Measurements from ENCODE around the gene CAMK2D.
"Not testable (repeated sequence)": the region's sequence is repeated elsewhere in the genome, so short reads cannot be mapped to it uniquely, and the experiment has no call there.

The CAMK2D gene

GRCh38 chr4:113685157-113685556 lies 76.4 kb downstream of the CAMK2D start:
- not testable (repeated sequence) for DNase-seq (ENCODE audit: low read depth in 2 of 2, low spot score in 1 of 2)

GRCh38 chr4:113684534-113685091 lies 76.9 kb downstream of the CAMK2D start:
- DNase-seq (ENCODE audit: low read depth in 2 of 2, low spot score in 1 of 2) = no peak

- DNase-seq (ENCODE audit: low read depth in 2 of 2, low spot score in 1 of 2) = peak in 1 of 2 donors; percentile 27
These were observed 78.6 kb downstream of the CAMK2D start for GRCh38 chr4:113682730-113683537.

GRCh38 chr4:113678641-113679040 lies 82.9 kb downstream of the CAMK2D start:
- DNase-seq (ENCODE audit: low read depth in 2 of 2, low spot score in 1 of 2) = no peak

GRCh38 chr4:113677325-113677724 lies 84.2 kb downstream of the CAMK2D start:
- no peak for DNase-seq (ENCODE audit: low read depth in 2 of 2, low spot score in 1 of 2)

- DNase-seq (ENCODE audit: low read depth in 2 of 2, low spot score in 1 of 2) = no peak
These were observed 85.5 kb downstream of the CAMK2D start for GRCh38 chr4:113675731-113676697.

- DNase-seq (ENCODE audit: low read depth in 2 of 2, low spot score in 1 of 2) = no peak
These were observed 86.8 kb downstream of the CAMK2D start for GRCh38 chr4:113674733-113675132.

GRCh38 chr4:113674251-113674650 lies 87.3 kb downstream of the CAMK2D start:
- no peak for DNase-seq (ENCODE audit: low read depth in 2 of 2, low spot score in 1 of 2)

GRCh38 chr4:113673450-113673849 lies 88.1 kb downstream of the CAMK2D start:
- peak in 1 of 2 donors; percentile 2 for DNase-seq (ENCODE audit: low read depth in 2 of 2, low spot score in 1 of 2)

- no peak for DNase-seq (ENCODE audit: low read depth in 2 of 2, low spot score in 1 of 2)
These were observed 95.0 kb downstream of the CAMK2D start for GRCh38 chr4:113666386-113667114.

- no peak for DNase-seq (ENCODE audit: low read depth in 2 of 2, low spot score in 1 of 2)
These were observed 96.5 kb downstream of the CAMK2D start for GRCh38 chr4:113665036-113665435.

- no peak for DNase-seq (ENCODE audit: low read depth in 2 of 2, low spot score in 1 of 2)
These were observed 99.0 kb downstream of the CAMK2D start for GRCh38 chr4:113662581-113662980.

GRCh38 chr4:113659127-113659526 lies 102.4 kb downstream of the CAMK2D start:
- DNase-seq (ENCODE audit: low read depth in 2 of 2, low spot score in 1 of 2) = no peak

- DNase-seq (ENCODE audit: low read depth in 2 of 2, low spot score in 1 of 2) = no peak
These were observed 103.8 kb downstream of the CAMK2D start for GRCh38 chr4:113657586-113658233.

- no peak for DNase-seq (ENCODE audit: low read depth in 2 of 2, low spot score in 1 of 2)
These were observed 107.7 kb downstream of the CAMK2D start for GRCh38 chr4:113653871-113654270.

GRCh38 chr4:113646442-113646822 lies 115.1 kb downstream of the CAMK2D start:
- no peak for DNase-seq (ENCODE audit: low read depth in 2 of 2, low spot score in 1 of 2)

GRCh38 chr4:113645771-113646441 lies 115.6 kb downstream of the CAMK2D start:
- no peak for DNase-seq (ENCODE audit: low read depth in 2 of 2, low spot score in 1 of 2)

GRCh38 chr4:113645288-113645687 lies 116.2 kb downstream of the CAMK2D start:
- DNase-seq (ENCODE audit: low read depth in 2 of 2, low spot score in 1 of 2) = no peak

- no peak for DNase-seq (ENCODE audit: low read depth in 2 of 2, low spot score in 1 of 2)
These were observed 117.1 kb downstream of the CAMK2D start for GRCh38 chr4:113644398-113644797.

- no peak for DNase-seq (ENCODE audit: low read depth in 2 of 2, low spot score in 1 of 2)
These were observed 118.0 kb downstream of the CAMK2D start for GRCh38 chr4:113643505-113643904.

Measured in stimulated activated CD8-positive, alpha-beta memory T cell treated with anti-CD3 and anti-CD28 coated beads, Interleukin-4, amount 100 ng/mL, for 1 hour (primary cell).